GM19328 (cell line): Measurements from ENCODE around the gene RANBP9.

Experiments used
- ATAC-seq: cut with Tn5 transposase; IDR thresholded peaks from one replicate; pipeline ENCODE4 v1.9.1; 2021; ENCODE audit warnings: mild to moderate bottlenecking, moderate library complexity; ENCODE audit not compliant: unreplicated experiment

The RANBP9 gene

DNA sequence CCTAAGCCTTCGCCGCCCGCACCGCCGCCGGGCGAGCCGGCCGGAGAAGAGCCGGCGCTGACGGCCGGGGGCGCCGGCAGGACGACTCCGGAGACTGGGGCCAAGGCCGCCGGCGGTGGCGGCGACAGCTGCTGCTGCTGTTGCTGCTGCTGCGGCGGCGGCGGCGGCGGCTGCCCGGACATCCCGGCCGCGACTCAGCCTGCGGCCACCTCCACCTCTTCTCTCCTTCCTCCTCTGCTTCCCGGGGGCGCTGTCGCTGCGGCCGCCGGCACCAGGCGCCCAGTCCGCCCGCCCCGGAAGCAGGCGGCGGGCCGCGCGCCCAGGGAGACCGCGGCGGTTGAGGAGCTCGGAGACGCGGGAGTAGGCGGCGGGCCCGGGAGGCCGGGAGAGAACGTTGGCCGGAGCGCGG, 307 bp downstream of the RANBP9 start:
- ATAC-seq: peak; percentile 51

DNA sequence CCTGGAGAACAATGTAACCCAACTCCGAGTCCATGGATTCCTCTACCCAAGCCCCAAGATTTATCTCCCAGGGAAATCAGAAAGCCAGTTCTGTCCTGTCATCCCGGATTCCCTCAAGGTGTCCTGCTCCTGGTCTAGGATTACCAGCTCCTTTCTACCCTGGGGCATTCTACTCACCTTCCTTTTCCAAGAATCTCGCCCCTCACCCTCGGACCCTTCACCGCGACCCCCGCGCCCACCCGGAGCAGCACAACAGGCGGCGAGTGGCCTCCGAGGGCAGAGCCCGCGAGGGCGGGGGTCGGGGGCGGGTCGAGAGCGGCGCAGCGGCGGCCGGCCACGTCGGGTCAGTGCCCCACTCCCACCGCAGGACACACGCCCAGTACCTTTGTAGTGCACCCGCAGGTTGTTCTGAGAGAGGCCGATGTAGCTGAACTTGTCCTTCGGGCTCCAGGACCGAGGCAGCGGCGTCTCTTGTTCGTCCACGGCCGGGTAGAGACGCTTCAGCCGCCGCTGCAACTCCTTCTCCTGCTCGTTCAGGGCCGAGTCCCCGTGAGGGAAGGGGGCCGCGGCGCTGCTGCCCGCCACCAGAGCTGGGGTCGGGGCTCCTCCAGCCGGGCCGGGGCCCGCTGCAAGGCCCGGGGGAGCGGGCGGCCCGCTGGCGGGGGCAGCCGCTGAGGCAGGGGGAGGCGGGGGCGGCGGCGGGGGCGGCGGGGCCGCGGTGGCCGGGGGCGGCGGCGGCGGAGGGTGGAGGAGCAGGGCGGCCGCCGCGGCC, 897 bp downstream of the RANBP9 start:
- ATAC-seq: peak; percentile 1

DNA sequence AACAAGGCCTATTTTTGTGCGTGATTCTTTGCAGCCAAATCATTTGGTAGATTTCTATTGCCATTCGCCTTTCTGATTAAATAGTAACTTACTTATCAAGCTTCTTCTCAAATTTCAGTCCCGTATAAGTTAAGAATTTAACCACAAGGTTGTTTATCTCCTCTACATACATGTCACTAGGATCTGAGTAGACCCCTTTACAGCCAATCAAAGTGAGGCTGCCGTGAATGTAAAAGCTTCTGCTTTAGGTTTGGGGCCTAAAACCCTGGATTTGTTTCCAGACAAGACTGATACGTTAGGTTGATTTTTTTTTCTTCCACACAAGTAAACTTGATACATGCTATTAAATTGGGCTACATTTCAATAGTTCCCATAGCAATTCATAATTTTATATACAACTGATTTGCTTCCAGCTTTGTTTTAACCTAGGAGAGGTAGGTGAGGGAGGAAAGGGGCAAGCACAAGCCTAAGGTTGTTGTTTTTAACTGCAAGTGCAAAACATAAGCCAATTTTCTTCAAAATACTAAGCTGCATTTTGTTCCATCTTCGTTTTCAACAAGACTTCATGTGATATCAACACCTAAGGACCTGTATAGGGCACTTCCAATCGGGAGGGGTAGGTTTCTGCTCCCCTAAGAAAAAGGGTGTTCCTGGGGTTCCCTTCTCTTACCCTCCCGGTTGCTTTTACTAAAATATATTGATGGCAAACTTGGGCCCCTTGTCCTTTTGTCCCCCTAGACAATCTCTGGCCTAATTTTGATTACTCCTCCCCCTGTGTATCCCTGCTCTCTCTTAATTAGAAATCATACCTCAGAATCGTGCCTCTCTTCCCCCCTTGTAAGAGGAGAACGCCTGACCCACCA, 1.7 kb downstream of the RANBP9 start:
- ATAC-seq: no peak

DNA sequence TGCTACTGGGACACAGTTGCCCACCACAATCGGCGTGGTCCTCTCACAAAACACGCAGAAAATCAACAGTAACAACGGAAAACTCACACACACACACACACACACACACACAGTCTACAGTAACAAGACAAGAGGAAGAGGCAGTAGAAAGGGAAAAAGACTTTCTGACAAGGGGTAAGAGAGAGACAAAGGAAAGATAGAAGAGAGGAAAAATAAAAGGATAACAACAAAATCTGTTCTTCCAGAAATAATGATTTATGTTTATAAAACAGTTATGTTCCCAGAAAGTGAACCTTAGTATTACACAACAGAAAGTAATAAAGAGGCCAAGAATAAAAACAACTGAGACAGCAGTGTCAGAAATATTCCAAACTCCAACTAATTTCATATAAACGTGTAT, 2.9 kb downstream of the RANBP9 start:
- no peak for ATAC-seq

DNA sequence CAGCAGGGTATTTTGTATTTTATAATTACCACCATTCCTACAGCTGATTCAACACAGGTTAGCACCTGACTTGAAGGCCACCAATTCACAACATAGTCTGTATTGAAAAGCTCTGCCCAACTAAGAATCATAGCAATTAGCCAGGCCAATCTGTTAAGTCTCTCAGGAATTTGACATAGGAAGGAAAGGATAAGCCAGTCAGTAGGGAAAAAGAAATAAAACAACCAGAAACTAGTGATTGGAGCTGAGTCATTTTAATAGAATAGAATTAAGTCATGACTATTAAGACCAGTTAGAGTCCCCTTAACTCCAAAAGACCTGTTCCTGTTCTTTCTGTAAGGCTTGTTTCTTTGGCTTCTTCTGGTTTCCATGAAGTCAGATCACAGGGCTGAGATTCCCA, 8.1 kb downstream of the RANBP9 start:
- ATAC-seq: no peak

DNA sequence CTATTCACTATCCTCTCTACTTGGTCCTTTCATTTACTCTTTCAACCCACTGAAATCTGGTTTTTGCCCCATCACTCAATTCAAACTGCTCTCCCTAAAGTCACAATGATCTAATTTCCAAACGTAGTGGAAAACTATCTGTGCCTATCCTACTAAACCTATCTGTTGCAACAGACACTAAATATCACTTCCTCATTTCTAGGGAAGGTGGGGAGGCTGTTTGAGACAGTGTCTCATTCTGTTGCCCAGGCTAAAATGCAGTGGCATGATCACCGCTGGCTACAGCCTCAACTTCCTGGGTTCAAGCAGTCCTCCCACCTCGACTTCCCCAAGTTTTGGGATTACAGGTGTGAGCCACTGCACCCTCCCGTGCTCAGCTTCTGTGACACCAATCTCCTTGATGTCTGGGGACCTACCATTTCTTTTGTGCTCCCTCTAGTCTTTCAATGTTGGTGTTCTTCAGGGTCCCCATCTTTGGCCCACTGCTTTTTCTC, 8.8 kb downstream of the RANBP9 start:
- peak; percentile 55 for ATAC-seq

DNA sequence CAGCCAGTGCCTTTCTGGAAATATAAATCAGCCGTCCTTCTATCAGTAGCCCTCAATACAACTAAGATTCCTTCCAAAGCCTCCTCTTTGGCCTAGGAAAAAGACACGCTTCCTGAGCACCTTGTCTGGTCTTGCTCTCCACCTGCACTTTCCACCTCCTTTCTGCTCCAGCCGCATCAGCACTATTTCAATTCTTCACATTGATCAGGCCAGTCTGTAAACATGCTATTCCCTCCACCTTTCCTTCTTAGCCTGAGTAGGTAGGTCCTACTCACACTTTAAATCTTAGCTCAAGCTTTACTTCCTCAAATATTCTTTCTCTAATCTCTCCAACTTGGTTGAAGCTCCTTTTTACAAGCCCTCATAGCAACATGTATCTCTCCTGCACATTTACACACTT, 11.4 kb downstream of the RANBP9 start:
- no peak for ATAC-seq

DNA sequence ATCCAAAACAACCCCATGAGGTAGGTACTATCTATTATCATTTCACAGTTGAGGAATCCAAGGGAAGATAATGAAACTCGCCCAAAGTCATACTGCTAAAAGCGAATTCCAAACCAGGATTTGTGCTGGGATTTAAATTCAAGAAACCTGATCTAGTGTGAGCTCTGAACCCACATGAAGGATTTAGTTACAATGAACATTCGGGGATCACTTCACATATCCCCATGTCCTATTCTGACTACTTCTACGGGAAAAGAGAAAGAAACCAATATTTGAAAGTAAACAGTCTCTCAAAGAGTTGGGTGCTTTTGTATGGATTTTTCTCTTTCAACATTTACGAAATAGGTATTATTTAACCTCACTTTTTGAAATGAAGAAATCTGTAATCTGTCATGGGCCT, 12.9 kb downstream of the RANBP9 start:
- no peak for ATAC-seq

DNA sequence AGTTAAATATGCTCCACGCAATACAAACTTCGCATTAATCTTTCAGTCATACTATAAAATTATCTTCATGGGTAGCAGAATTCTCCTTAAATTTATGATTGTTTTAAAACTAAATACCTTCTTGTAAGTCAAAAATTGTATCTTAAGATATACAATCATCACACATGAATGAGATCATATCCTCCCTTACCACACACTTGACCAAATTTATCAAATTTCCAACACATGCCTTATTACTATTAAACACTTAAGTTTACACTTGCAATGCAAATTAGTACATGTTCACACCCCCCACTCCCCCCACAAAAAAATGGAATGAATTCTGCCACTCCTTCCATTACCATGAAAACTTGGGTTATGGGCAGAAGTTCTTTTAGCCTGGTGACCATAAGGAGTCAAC, 13.8 kb downstream of the RANBP9 start:
- no peak for ATAC-seq

DNA sequence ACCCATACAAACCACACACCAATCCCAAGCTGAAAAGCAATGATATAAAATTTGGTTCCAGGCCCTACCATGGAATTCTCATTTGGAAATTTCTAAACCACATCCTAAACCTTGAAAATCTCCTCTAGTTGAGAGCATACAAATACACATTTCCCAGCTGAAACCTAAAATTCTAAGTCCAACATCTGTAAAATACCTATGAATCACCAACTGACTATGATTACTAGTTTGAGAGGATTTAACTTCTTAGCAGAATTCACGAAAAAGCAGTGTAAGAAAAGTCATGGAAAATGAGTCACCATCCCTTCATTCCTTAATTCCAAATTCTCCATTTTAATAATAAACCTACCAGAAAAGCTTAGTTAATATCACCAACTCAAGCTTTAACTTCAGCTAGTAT, 15.4 kb downstream of the RANBP9 start:
- ATAC-seq: no peak

DNA sequence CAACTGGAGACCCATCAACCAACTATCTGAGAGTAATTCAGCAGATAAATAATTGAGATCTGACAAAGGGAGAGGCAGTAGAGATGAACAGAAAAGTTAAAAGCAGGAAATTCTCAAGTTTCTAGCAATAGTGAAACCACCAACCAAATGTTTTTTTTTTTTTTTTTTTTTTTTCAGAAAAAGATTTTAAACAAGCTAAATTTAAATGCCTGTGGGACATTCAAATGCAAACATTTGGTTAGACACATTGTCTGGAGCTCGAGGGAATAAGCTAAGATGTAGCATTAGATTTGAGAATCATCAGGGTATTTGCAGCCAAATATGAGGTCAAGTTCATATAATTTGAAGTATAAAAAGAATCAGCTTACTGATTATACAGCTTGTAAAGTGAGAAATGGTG, 16.4 kb downstream of the RANBP9 start:
- ATAC-seq: no peak

DNA sequence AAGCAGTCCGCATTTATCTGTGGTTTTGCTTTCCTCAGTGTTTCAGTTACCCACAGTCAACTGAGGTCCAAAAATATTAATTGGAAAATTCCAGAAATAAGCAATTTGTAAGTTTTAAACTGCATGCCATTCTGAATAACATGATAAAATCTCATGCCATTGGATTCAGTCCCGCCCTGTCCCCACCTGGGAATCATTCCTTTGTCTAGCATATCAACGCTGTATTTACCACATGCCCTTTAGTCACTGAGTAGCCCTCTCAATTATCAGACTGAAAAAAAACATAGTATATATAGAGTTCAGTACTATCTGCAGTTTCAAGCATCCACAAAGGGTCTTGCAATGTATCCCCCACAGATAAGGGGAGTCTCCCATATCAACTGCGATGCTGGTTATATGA, 17.1 kb downstream of the RANBP9 start:
- no peak for ATAC-seq

DNA sequence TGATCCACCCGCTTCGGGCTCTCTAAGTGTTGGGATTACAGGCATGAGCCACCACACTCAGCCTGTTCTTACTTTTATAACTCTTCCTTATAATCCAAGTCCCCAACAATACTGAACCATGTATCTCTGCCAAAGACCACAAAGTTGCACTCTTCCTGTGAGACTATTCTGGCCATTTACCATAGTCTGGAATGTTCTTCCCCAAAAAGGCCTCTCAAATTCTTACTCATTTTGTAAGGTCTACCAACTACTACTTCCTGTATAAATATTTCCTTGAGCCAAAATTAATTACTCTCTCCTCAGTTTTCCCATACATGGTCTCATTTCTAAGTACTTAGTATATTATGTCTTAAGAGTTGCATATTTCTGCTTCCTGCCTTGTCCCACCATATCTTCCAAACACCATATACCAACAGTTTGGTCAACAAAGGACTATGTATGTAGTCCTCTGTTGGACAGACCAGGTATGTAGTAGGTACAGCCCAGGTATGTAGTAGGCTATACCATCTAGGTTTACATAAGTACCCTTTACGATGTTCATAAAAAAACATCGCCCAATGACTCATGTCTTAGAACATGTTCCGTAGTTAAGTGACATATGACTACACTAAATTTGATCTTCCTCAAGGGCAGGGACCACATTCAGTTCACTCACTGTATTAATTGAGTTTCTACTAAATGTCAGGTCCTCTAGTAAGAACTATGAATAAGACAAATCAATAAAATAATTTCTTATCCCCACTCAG, 22.0 kb downstream of the RANBP9 start:
- no peak for ATAC-seq

DNA sequence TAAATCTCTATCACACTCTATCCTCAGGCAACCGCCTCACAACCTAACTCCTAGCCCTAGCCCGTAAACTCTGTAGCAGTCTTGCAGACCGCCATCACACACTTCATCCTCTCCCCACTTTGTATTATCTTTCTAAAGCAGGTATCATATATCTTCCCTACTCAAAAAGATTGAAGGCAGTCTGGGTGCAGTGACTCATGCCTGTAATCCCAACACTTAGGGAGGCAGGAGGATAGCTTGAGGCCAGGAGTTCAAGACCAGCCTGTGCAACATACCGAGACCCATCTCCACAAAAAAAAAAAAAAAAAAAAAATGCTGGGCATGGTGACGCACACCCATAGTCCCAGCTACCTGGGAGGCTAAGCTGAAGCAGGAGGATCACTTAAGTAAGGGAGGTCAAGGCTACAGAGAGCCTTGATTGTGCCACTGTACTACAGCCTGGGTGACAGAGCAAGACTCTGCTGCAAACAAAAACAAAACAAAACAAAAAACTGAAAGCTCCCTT, 22.9 kb downstream of the RANBP9 start:
- no peak for ATAC-seq

DNA sequence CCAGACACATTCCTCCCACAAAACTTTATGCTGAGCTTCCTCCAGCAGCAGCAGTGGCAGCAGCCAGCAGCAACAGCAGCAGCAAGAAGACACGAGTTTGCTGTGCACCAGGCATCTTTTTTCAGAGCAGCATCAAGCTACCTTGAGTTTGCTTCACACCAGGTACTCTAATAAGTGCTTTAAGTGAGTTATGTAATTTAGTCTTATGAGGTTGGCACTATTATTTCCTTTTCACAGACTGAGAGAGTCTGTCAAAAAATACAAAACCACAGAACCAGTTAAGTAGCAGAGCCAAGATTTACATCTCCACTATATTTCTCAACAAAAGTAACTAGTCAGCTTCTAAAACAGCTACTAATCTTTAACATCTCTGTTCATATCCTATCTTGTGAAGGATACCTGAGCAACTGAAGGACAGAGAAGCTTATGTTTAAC, 23.7 kb downstream of the RANBP9 start:
- no peak for ATAC-seq

DNA sequence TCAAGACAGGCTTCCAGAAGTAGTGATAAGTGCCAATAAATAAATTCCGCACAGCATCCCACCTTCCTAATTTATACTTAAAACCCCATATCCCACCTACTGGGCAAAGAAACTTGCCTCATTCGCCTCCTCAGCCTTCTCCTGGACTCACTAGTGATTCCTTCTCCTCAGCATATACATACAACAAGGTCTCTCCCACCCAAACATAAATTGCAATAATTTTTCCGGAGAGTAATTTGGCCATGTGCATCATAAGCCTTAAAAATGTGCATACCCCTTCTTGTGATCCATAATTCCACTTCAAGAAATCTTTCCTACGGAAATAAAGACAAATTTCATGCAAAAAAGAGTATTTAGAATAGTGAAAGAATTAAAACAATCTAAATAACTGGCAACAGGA, 26.8 kb downstream of the RANBP9 start:
- no peak for ATAC-seq

DNA sequence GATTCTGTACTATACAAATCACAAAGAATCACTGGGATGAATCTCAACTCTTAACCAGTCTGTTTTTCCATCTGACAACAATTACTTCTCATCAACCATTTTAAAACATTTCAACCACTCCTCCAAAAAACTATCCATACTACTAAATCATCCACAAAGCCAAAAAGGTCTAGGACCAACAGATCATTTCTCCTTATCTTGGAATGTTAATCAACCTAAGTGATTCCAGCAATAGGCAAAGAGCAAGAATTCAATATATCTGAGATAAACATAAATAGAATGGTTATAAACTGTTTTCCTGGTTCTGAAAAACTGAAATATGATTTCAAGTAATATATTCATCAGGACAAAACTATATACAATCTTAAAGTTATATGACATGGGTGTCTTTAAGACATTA, 28.6 kb downstream of the RANBP9 start:
- ATAC-seq: no peak

DNA sequence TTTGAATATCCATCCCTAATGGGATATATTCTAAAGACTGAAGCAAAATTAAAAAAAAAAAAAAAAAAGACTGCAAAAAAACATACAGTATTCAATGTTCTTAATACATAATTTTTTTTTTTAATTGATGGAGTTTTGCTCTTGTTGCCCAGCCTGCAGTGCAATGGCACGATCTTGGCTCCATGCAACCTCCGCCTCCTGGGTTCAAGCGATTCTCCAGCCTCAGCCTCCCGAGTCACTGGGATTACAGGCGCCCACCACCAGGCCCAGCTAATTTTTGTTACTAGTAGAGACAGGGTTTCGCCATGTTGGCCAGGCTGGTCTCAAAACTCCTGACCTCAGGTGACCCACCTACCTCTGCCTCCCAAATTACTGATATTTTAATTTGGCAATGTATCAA, 29.3 kb downstream of the RANBP9 start:
- ATAC-seq: no peak

DNA sequence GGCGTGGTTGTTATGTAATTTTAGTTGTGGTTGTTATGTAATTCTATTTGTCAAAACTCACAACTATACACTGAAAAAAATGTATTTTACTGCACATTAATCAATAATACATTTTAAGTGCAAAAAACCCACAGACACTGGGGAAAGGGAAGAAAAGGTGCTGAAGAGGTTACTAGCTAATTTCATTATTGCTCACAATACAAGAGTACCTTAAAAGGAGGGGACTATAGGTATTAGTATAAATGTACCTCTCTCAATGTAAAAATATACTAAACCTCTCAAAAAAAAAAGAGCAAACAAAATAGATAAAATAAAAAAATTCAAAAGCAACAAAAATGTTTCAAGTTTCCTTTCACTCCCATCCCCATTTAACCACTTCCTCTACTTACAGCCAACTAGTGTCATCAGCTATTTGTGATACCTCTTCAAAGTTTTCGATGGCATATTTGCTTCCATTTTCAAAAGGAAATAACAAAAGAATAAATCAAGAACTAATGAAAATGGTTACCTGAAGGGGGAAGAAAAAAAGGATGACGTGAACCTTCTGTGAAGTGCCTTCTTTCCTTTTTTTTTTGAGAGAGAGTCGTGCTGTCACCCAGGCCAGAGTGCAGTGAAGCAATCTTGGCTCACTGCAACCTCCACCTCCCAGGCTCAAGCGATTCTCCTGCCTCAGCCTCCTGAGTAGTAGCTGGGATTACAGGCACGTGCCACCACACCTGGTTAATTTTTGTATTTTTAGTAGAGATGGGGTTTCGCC, 30.2 kb downstream of the RANBP9 start:
- no peak for ATAC-seq

DNA sequence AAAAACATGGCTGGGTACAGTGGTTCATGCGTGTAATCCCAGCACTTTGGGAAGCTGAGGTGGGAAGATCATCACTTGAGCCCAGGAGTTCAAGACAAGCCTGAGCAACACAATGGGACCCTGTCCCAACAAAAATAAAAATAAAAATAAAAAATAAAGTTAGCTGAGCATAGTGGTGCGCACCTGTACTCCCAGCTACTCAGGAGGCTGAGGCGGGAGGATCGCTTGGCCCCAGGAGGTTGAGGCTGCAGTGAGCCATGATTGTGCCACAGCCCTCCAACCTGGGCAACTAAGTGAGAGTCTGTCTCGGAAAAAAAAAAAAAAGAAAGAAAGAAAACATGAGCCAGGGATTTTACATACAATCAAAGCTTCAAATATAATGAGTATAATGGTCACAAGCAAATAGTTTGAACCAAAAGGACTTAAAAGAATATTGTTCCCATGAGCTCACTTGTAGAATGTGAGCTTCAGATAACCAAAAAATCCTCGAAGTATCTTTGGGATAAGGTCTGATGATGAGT, 31.1 kb downstream of the RANBP9 start:
- ATAC-seq: no peak
